IMR-90 (cell line): ENCODE data around the gene KCNQ5. TPM values are rescaled to one million over a fixed set of nuclear protein-coding genes. Genes with fewer than 3 reads are reported as not detected.

ENCODE experiments used
- ATAC-seq: fragments of 200-7000 bp; cut with Tn5 transposase; 2 replicates; pipeline ENCODE4 v1.9.1; 2020; ENCODE audit warnings: low read depth, mild to moderate bottlenecking, moderate library complexity
- BruUV-seq: library from RNA; stranded (reverse); fragments of 400-500 nt; replicated peaks from 2 replicates; lab custom pipeline; 2021; lab: Mats Ljungman, UMichigan
- CTCF ChIA-PET: fragments of 300-600 bp; formaldehyde crosslinking; extraction: SDS; loops from one replicate; lab custom pipeline; 2021; ENCODE audit warnings: antibody characterized with exemption; lab: Yijun Ruan, JAX
- POLR2A ChIA-PET: fragments of 300-600 bp; sonication (Branson Sonifier 250); formaldehyde crosslinking; loops from one replicate; lab custom pipeline; 2022; ENCODE audit warnings: antibody characterized with exemption; ENCODE audit not compliant: unreplicated experiment; lab: Charles Lee
- DNase-seq: peaks from one replicate; pipeline ENCODE4 v3.0.0; 2013
- H2AFZ ChIP-seq: replicated peaks from 2 replicates; pipeline ENCODE3; 2013; ENCODE audit warnings: low read length, mild to moderate bottlenecking; ENCODE audit not compliant: poor library complexity
- H2AK5ac ChIP-seq: 2 replicates; pipeline ENCODE4 v1.6.1; 2013; ENCODE audit warnings: low read depth, low read length, inconsistent platforms
- H2AK9ac ChIP-seq: replicated peaks from 2 replicates; pipeline ENCODE3; 2013; ENCODE audit warnings: mild to moderate bottlenecking, low read depth, low read length, moderate library complexity; ENCODE audit not compliant: poor library complexity
- H2BK120ac ChIP-seq: 2 replicates; pipeline ENCODE4 v1.6.1; 2013; ENCODE audit warnings: low read depth, low read length, inconsistent platforms
- H2BK15ac ChIP-seq: 3 replicates; pipeline ENCODE4 v1.6.1; 2013; ENCODE audit warnings: low read depth, low read length, inconsistent platforms
- H2BK20ac ChIP-seq: 2 replicates; pipeline ENCODE4 v1.6.1; 2013; ENCODE audit warnings: low read depth, mild to moderate bottlenecking, inconsistent platforms, low read length, moderate library complexity
- H2BK5ac ChIP-seq: 2 replicates; pipeline ENCODE4 v1.6.1; 2013; ENCODE audit warnings: mild to moderate bottlenecking, low read depth, low read length, inconsistent platforms; ENCODE audit not compliant: poor library complexity, severe bottlenecking
- H3K14ac ChIP-seq: replicated peaks from 2 replicates; pipeline ENCODE4 v1.6.1; 2013; ENCODE audit warnings: low read depth, low read length, inconsistent platforms
- H3K18ac ChIP-seq: 2 replicates; pipeline ENCODE4 v1.6.1; 2013; ENCODE audit warnings: low read depth, low read length, control low read depth
- H3K23ac ChIP-seq: 2 replicates; pipeline ENCODE4 v1.6.1; 2013; ENCODE audit warnings: low read depth, low read length, inconsistent platforms
- H3K27ac ChIP-seq: 2 replicates; pipeline ENCODE4 v1.5.1; 2013; ENCODE audit warnings: mild to moderate bottlenecking, control low read depth, low read length; ENCODE audit not compliant: insufficient read depth
- H3K27me3 ChIP-seq: 2 replicates; pipeline ENCODE4 v1.6.1; 2013; ENCODE audit warnings: low read length; ENCODE audit not compliant: control insufficient read depth, insufficient read depth
- H3K36me3 ChIP-seq: 2 replicates; pipeline ENCODE4 v1.6.1; 2013; ENCODE audit warnings: low read length, mixed read lengths; ENCODE audit not compliant: control insufficient read depth, insufficient read depth
- H3K4ac ChIP-seq: 2 replicates; pipeline ENCODE4 v1.6.1; 2013; ENCODE audit warnings: low read depth, low read length, inconsistent platforms
- H3K4me1 ChIP-seq: 2 replicates; pipeline ENCODE4 v1.6.1; 2013; ENCODE audit warnings: low read length, mixed read lengths; ENCODE audit not compliant: control insufficient read depth, insufficient read depth
- H3K4me2 ChIP-seq: 2 replicates; pipeline ENCODE4 v1.6.1; 2013; ENCODE audit warnings: low read depth, mild to moderate bottlenecking, control low read depth, low read length, moderate library complexity
- H3K4me3 ChIP-seq: 2 replicates; pipeline ENCODE4 v1.5.1; 2013; ENCODE audit warnings: low read depth, mild to moderate bottlenecking, control low read depth, low read length, moderate library complexity; ENCODE audit not compliant: insufficient read depth
- H3K56ac ChIP-seq: 2 replicates; pipeline ENCODE4 v1.6.1; 2013; ENCODE audit warnings: low read length, inconsistent platforms; ENCODE audit not compliant: insufficient read depth; ENCODE audit errors: extremely low read depth
- H3K79me1 ChIP-seq, 2 experiments: 2 replicates each; pipeline ENCODE4 v1.6.1; 2013; ENCODE audit warnings: low read length in 2 of 2, inconsistent platforms in 1 of 2, low read depth in 1 of 2
- H3K9ac ChIP-seq: 2 replicates; pipeline ENCODE4 v1.6.1; 2013; ENCODE audit warnings: low read depth, low read length, control low read depth
- H3K9me1 ChIP-seq: 2 replicates; pipeline ENCODE4 v1.6.1; 2013; ENCODE audit warnings: low read length, inconsistent platforms; ENCODE audit not compliant: insufficient read depth
- H3K9me3 ChIP-seq: 2 replicates; pipeline ENCODE4 v1.6.1; 2013; ENCODE audit warnings: low read length; ENCODE audit not compliant: control insufficient read depth, insufficient read depth
- H4K20me1 ChIP-seq: 2 replicates; pipeline ENCODE4 v1.6.1; 2013; ENCODE audit warnings: low read length, inconsistent platforms; ENCODE audit not compliant: insufficient read depth
- H4K5ac ChIP-seq: 2 replicates; pipeline ENCODE4 v1.6.1; 2013; ENCODE audit warnings: mild to moderate bottlenecking, low read depth, low read length, control low read depth
- H4K8ac ChIP-seq, 2 experiments: 2 replicates each; pipeline ENCODE4 v1.6.1; 2013; ENCODE audit warnings: low read depth in 2 of 2, low read length in 2 of 2, control low read depth in 1 of 2, inconsistent platforms in 1 of 2
- H4K91ac ChIP-seq: 2 replicates; pipeline ENCODE4 v1.6.1; 2013; ENCODE audit warnings: low read depth, low read length, inconsistent platforms; ENCODE audit not compliant: insufficient read depth
- BHLHE40 ChIP-seq: fragments of 150-350 bp; IDR thresholded peaks from 2 replicates; pipeline ENCODE4 v1.6.1; 2016; ENCODE audit warnings: mild to moderate bottlenecking, low read depth, low read length
- CEBPB ChIP-seq: IDR thresholded peaks from 2 replicates; pipeline ENCODE4 v1.6.1; 2012; ENCODE audit warnings: low read depth, low read length, improper control_type of control experiment
- MAFK ChIP-seq: IDR thresholded peaks from 2 replicates; pipeline ENCODE4 v1.6.1; 2012; ENCODE audit warnings: low read depth, low read length, improper control_type of control experiment
- MAZ ChIP-seq: IDR thresholded peaks from 2 replicates; pipeline ENCODE4 v1.6.1; 2012; ENCODE audit warnings: low read depth, mild to moderate bottlenecking, low read length, improper control_type of control experiment, moderate library complexity, borderline replicate concordance
- MXI1 ChIP-seq: IDR thresholded peaks from 2 replicates; pipeline ENCODE4 v1.6.1; 2012; ENCODE audit warnings: low read depth, mild to moderate bottlenecking, low read length, moderate library complexity, borderline replicate concordance
- SMC3 ChIP-seq: fragments of 150-350 bp; IDR thresholded peaks from 2 replicates; pipeline ENCODE4 v1.6.1; 2016; ENCODE audit warnings: low read depth, mild to moderate bottlenecking, antibody characterized with exemption, low read length, moderate library complexity
- USF2 ChIP-seq: fragments of 150-350 bp; IDR thresholded peaks from 2 replicates; pipeline ENCODE4 v1.6.1; 2017; ENCODE audit warnings: mild to moderate bottlenecking, antibody characterized with exemption, low read length, low read depth
- WGBS, 2 experiments: methylation state at CpG; one replicate each; pipeline versions ENCODE4 v1.1.5 to v1.1.7; 2013; ENCODE audit warnings: missing lambda C conversion rate in 2 of 2; ENCODE audit not compliant: insufficient read length in 1 of 2; ENCODE audit errors: extremely low coverage in 2 of 2; 5-methylcytosine and 5-hydroxymethylcytosine counted together
- dilution Hi-C: fragments of 300-500 bp; cut with HindIII; formaldehyde crosslinking; loops from one replicate; pipeline ENCODE4 v1.14.3; 2018; ENCODE audit warnings: low sequenced_read_pairs; ENCODE audit not compliant: unreplicated experiment
- in situ Hi-C: fragments of 300-500 bp; cut with MboI; formaldehyde crosslinking; loops from 3 replicates; pipeline ENCODE4 v1.14.3; 2019; ENCODE audit warnings: low sequenced_read_pairs, inconsistent platforms, mixed read lengths
- intact Hi-C: fragments of 100-400 bp; cut with micrococcal nuclease; formaldehyde crosslinking; loops from 2 replicates; pipeline ENCODE4 v1.10.0; 2022
- polyA plus RNA-seq, 3 experiments: library from polyadenylated mRNA; depleted of rRNA; stranded (reverse); fragments of >200 nt; gene quantifications; 2 replicates each; pipeline ENCODE4 v1.2.3, GENCODE V29; 2012; ENCODE audit warnings: low replicate concordance in 1 of 3
- total RNA-seq: library from RNA; depleted of rRNA; stranded (reverse); fragments of >200 nt; gene quantifications from 2 replicates; pipeline ENCODE4 v1.2.3, GENCODE V29; 2012

The KCNQ5 gene
- total and polyA plus RNA-seq, 2 of the 4 experiments (the other 2 are of a cell fraction): 0.75 to 1.3 TPM

GRCh38 chr6:72740135-72740534 is 118.3 kb downstream of the KCNQ5 start:
- Histone ChIP-seq H2AFZ (no peak overlapping the region), H2BK120ac (no peak overlapping the region), H3K4me3 (no peak overlapping the region), H3K56ac (no peak overlapping the region), H4K8ac (no peak overlapping the region), H4K91ac (no peak overlapping the region), H3K27me3 (no peaks in the 10 kb centered on the region), H3K9me1 (no peaks in the 10 kb centered on the region), H3K14ac (no peak overlapping the region), H2BK5ac (no peak overlapping the region), H2BK15ac (no peak overlapping the region), H2AK5ac (no peak overlapping the region), H3K18ac (no peak overlapping the region), H3K27ac (no peak overlapping the region), H2AK9ac (no peak overlapping the region), H2BK20ac (no peak overlapping the region), H3K4ac (no peak overlapping the region), H3K23ac (no peak overlapping the region), H3K9me3 (no peaks in the 10 kb centered on the region), H3K9ac (no peak overlapping the region), H4K5ac (no peak overlapping the region), H3K4me1 (no peaks in the 10 kb centered on the region), H3K36me3 (no peaks in the 10 kb centered on the region), H3K4me2 (no peak overlapping the region), H3K79me1 (no peaks in the 10 kb centered on the region), H4K20me1 (no peaks in the 10 kb centered on the region)
- intact Hi-C loops: no loop called here
- DNase-seq: no peak
- in situ Hi-C loops: no loop called here
- no peak for ATAC-seq
- WGBS, 2 experiments: no CpG with 5 or more reads among the region's 2 CpGs
- TF ChIP-seq USF2 (no peak), SMC3 (no peak), MAFK (no peak), BHLHE40 (no peak), MXI1 (no peak), CEBPB (no peak), MAZ (no peak)
- ChIA-PET POLR2A (no interaction called here), CTCF (interaction anchor here (0.6 kb wide), 1 partner anchor 16 kb away, joined by 3 read pairs; no protein-coding TSS in a partner anchor)
- no TSS peak for BruUV-seq
- dilution Hi-C loops: no loop called here
